HepG2 (cell line): ENCODE results near the gene USP7. TPM values are rescaled to one million over a fixed set of nuclear protein-coding genes. Genes with fewer than 3 reads are reported as not detected.

Experiments
- ATAC-seq: fragments of 200-7000 bp; cut with Tn5 transposase; 3 replicates; pipeline ENCODE4 v1.9.1; 2020; ENCODE audit warnings: mild to moderate bottlenecking, moderate library complexity
- BruUV-seq: library from RNA; stranded (reverse); fragments of 400-500 nt; replicated peaks from 2 replicates; lab custom pipeline; 2021; lab: Mats Ljungman, UMichigan
- CTCF ChIA-PET: fragments of 300-600 bp; formaldehyde crosslinking; extraction: SDS; loops from one replicate; lab custom pipeline; 2021; ENCODE audit warnings: low total read pairs, inconsistent platforms, low intra/inter-chr PET ratio; lab: Yijun Ruan, JAX
- POLR2A ChIA-PET: fragments of 350-600 bp; sonication (Branson Sonifier 250); formaldehyde crosslinking; loops from one replicate; lab custom pipeline; 2020; ENCODE audit warnings: antibody characterized with exemption, inconsistent platforms; lab: Yijun Ruan, JAX
- DNase-seq: peaks from one replicate; pipeline ENCODE4 v3.0.0-alpha.2; 2015; ENCODE audit warnings: low spot score
- FAIRE-seq: peaks from 3 replicates; lab custom pipeline; 2011; peaks lifted over from hg19 to GRCh38; lab: Jason Lieb, UNC
- H2AFZ ChIP-seq: one replicate; pipeline ENCODE4 v1.6.1; 2011; ENCODE audit warnings: low read length, inconsistent platforms
- H3K27ac ChIP-seq: fragments of 300-600 bp; 3 replicates; pipeline ENCODE4 v1.8.0; 2011; ENCODE audit warnings: mixed run types, mild to moderate bottlenecking, mixed read lengths, low read length, inconsistent platforms; ENCODE audit not compliant: insufficient read depth; ENCODE audit errors: extremely low read length
- H3K27me3 ChIP-seq, 2 experiments: fragments of 200-600 bp in 1 of 2; 2 replicates in 1 of 2; 3 replicates in 1 of 2; pipeline versions ENCODE4 v1.6.0 to v1.8.0; 2011; ENCODE audit warnings: low read length in 2 of 2, mild to moderate bottlenecking in 2 of 2, moderate library complexity in 2 of 2, inconsistent platforms in 1 of 2; ENCODE audit not compliant: insufficient read depth in 2 of 2, control insufficient read depth in 1 of 2
- H3K36me3 ChIP-seq, 2 experiments: fragments of 200-600 bp in 1 of 2; replicated peaks in 1 of 2; 2 replicates in 1 of 2; 3 replicates in 1 of 2; pipeline versions ENCODE4 v1.5.1 to v1.8.0; 2011; ENCODE audit warnings: low read length in 2 of 2, inconsistent platforms in 1 of 2; ENCODE audit not compliant: insufficient read depth in 2 of 2, control insufficient read depth in 1 of 2
- H3K4me1 ChIP-seq: 2 replicates; pipeline ENCODE4 v1.5.1; 2012; ENCODE audit warnings: low read length, inconsistent platforms; ENCODE audit not compliant: insufficient read depth
- H3K4me2 ChIP-seq: 2 replicates; pipeline ENCODE4 v1.6.0; 2011; ENCODE audit warnings: low read depth, low read length, inconsistent platforms
- H3K4me3 ChIP-seq, 3 experiments: fragments of 200-600 bp in 1 of 3; sonication (generic), shearing (Covaris generic) in 1 of 3; replicated peaks in 1 of 3; 2 replicates each; pipeline ENCODE4 v1.5.1; 2011 to 2016; ENCODE audit warnings: low read length in 3 of 3, inconsistent platforms in 2 of 3, low read depth in 2 of 3, mild to moderate bottlenecking in 2 of 3, control low read depth in 1 of 3, mixed read lengths in 1 of 3; ENCODE audit not compliant: insufficient read depth in 1 of 3
- H3K79me2 ChIP-seq: one replicate; pipeline ENCODE4 v1.6.1; 2011; ENCODE audit warnings: low read length, inconsistent platforms; ENCODE audit not compliant: insufficient read depth
- H3K9ac ChIP-seq: 2 replicates; pipeline ENCODE4 v1.6.0; 2011; ENCODE audit warnings: mild to moderate bottlenecking, low read depth, low read length, inconsistent platforms; ENCODE audit not compliant: insufficient read depth
- H3K9me3 ChIP-seq: 2 replicates; pipeline ENCODE4 v1.5.1; 2012; ENCODE audit warnings: mild to moderate bottlenecking, low read length
- H4K20me1 ChIP-seq: 2 replicates; pipeline ENCODE4 v1.6.0; 2011; ENCODE audit warnings: inconsistent platforms, mild to moderate bottlenecking, low read length, moderate library complexity; ENCODE audit not compliant: insufficient read depth
- GLMP ChIP-seq: sonication (generic); formaldehyde crosslinking; IDR thresholded peaks from 2 replicates; pipeline ENCODE4 v1.9.0; 2021; ENCODE audit warnings: missing genetic modification reagents, mild to moderate bottlenecking, borderline replicate concordance
- HOXA3 ChIP-seq: sonication (generic); formaldehyde crosslinking; IDR thresholded peaks from 2 replicates; pipeline ENCODE4 v1.5.0; 2020; ENCODE audit warnings: missing genetic modification reagents
- IRX3 ChIP-seq: sonication (generic); formaldehyde crosslinking; IDR thresholded peaks from 2 replicates; pipeline ENCODE4 v1.8.1; 2023; ENCODE audit warnings: mild to moderate bottlenecking, low read depth, missing genetic modification reagents, borderline replicate concordance
- NFAT5 ChIP-seq: sonication (generic); formaldehyde crosslinking; IDR thresholded peaks from 2 replicates; pipeline ENCODE4 v1.4.0; 2020; ENCODE audit warnings: missing genetic modification reagents
- NFYB ChIP-seq: sonication (generic); formaldehyde crosslinking; IDR thresholded peaks from 2 replicates; pipeline ENCODE4 v1.4.0; 2020; ENCODE audit warnings: missing genetic modification reagents
- PHF8 ChIP-seq: sonication (generic); formaldehyde crosslinking; IDR thresholded peaks from 2 replicates; pipeline ENCODE4 v1.5.0; 2020; ENCODE audit warnings: missing genetic modification reagents
- POLR2A ChIP-seq, 2 experiments: IDR thresholded peaks; 2 replicates each; pipeline ENCODE4 v1.6.1; 2011; ENCODE audit warnings: low read depth in 2 of 2, low read length in 2 of 2, mild to moderate bottlenecking in 1 of 2, moderate library complexity in 1 of 2; ENCODE audit not compliant: insufficient read depth in 1 of 2
- RBM22 ChIP-seq: fragments of 200-400 bp; formaldehyde crosslinking; optimal IDR thresholded peaks from 2 replicates; pipeline ENCODE3; 2017; ENCODE audit warnings: mild to moderate bottlenecking, low read length, moderate library complexity
- SNAI1 ChIP-seq: sonication (generic); formaldehyde crosslinking; IDR thresholded peaks from 2 replicates; pipeline ENCODE4 v1.5.0; 2020; ENCODE audit warnings: mild to moderate bottlenecking, missing genetic modification reagents, borderline replicate concordance
- ZBTB38 ChIP-seq: sonication (generic); formaldehyde crosslinking; IDR thresholded peaks from 2 replicates; pipeline ENCODE4 v1.5.1; 2020; ENCODE audit warnings: mild to moderate bottlenecking, missing genetic modification reagents
- ZNF484 ChIP-seq: sonication (generic); formaldehyde crosslinking; IDR thresholded peaks from 2 replicates; pipeline ENCODE4 v1.5.1; 2020; ENCODE audit warnings: mild to moderate bottlenecking, low read depth, missing genetic modification reagents, borderline replicate concordance
- ZNF770 ChIP-seq: sonication (generic); formaldehyde crosslinking; IDR thresholded peaks from 2 replicates; pipeline ENCODE4 v1.5.0; 2020; ENCODE audit warnings: mild to moderate bottlenecking, missing genetic modification reagents
- ZNF782 ChIP-seq: sonication (generic); formaldehyde crosslinking; IDR thresholded peaks from 2 replicates; pipeline ENCODE4 v1.4.0; 2020; ENCODE audit warnings: missing genetic modification reagents, mild to moderate bottlenecking, borderline replicate concordance
- ZNF883 ChIP-seq: sonication (generic); formaldehyde crosslinking; IDR thresholded peaks from 2 replicates; pipeline ENCODE4 v1.5.1; 2020; ENCODE audit warnings: mild to moderate bottlenecking, missing genetic modification reagents; ENCODE audit errors: not compliant biosample characterization
- ZNF891 ChIP-seq: sonication (generic); formaldehyde crosslinking; IDR thresholded peaks from 2 replicates; pipeline ENCODE4 v1.5.0; 2020; ENCODE audit warnings: mild to moderate bottlenecking, missing genetic modification reagents
- WGBS: methylation state at CpG from one replicate; pipeline ENCODE4 v1.1.6; 2017; ENCODE audit warnings: low lambda C conversion rate; 5-methylcytosine and 5-hydroxymethylcytosine counted together
- in situ Hi-C: cut with HindIII; loops from 2 replicates; pipeline ENCODE4 v1.10.0; 2017; ENCODE audit warnings: low pct_unique_long_range_greater_than_20kb; ENCODE audit not compliant: extremely low pct_ligation_motif_present
- intact Hi-C: fragments of 100-400 bp; cut with micrococcal nuclease; formaldehyde crosslinking; loops from one replicate; pipeline ENCODE4 v1.10.0; 2022; ENCODE audit not compliant: unreplicated experiment
- polyA plus RNA-seq, 8 experiments: library from polyadenylated mRNA; depleted of rRNA in 3 of 8; stranded (reverse) in 7 of 8; unstranded in 1 of 8; fragments of >200 nt; fragmentation: Illumina TruSeq in 4 of 8; extraction: Trizol in 4 of 8; gene quantifications; 2 replicates each; pipeline versions ENCODE4 v1.2.1 to v1.2.3, GENCODE V29; 2011 to 2016; ENCODE audit warnings: low read depth in 4 of 8, missing spikeins in 1 of 8, mixed read lengths in 1 of 8; ENCODE audit not compliant: insufficient read depth in 1 of 8
- total RNA-seq, 5 experiments: library from RNA; depleted of rRNA; stranded (reverse); fragments of >200 nt; fragmentation: Illumina TruSeq; extraction: Trizol; gene quantifications; 2 replicates each; pipeline ENCODE4 v1.2.3, GENCODE V29; 2016; ENCODE audit warnings: low read depth in 1 of 5

The USP7 gene
- total and polyA plus RNA-seq, 2 of the 13 experiments (the other 11 are each of a cell fraction or from before 2014, with no cell fraction given): 52.5 to 173 TPM

- TF ChIP-seq ZNF770 (CRISPR knock-in tag) (peak; percentile 94), ZNF891 (CRISPR knock-in tag) (peak; percentile 15; the same call in 1 of the 2 replicates), NFYB (CRISPR knock-in tag) (no peak), PHF8 (CRISPR knock-in tag) (0 out of 2 replicates have a peak, but pooled peaks have one; percentile 22), IRX3 (CRISPR knock-in tag) (no peak)
Measured at GRCh38 chr16:8948069-8948593, 15.6 kb downstream of the USP7 start (continued).

- H3K79me2 ChIP-seq: peaks cover 100% of the 10 kb centered on the region
- ATAC-seq: no peak
- H2AFZ ChIP-seq: no peak overlapping the region
- 87% methylated on average over 6 of the region's 6 CpGs for WGBS
- H3K36me3 ChIP-seq: peaks cover 2% of the 10 kb centered on the region in 2 experiments; a peak in 1 of 5 replicates
- in situ Hi-C loops (no loop called here), intact Hi-C loops (no loop called here)
- H3K9ac ChIP-seq: no peak overlapping the region
- CTCF ChIA-PET: no interaction called here
- no peaks in the 10 kb centered on the region for H3K27me3 ChIP-seq
- H3K27ac ChIP-seq: no peak overlapping the region
- no TSS peak for BruUV-seq
- peaks cover 97% of the 10 kb centered on the region for H3K4me1 ChIP-seq
- POLR2A ChIA-PET: no interaction called here
- H3K4me3 ChIP-seq: no peak overlapping the region
- DNase-seq: no peak
- no peaks in the 10 kb centered on the region for H3K9me3 ChIP-seq
- no peak for FAIRE-seq
- no peak overlapping the region for H3K4me2 ChIP-seq
- peaks cover 100% of the 10 kb centered on the region for H4K20me1 ChIP-seq
- TF ChIP-seq ZBTB38 (peak; percentile 27; the same call in 1 of the 2 replicates), POLR2A (IDR thresholded peaks at IDR 0.05; ENCODE audit: insufficient read depth in 1 of 2, low read depth in 2 of 2, low read length in 2 of 2) (peak in 1 of 2 experiments; percentile 23; a peak in 1 of 4 replicates), SNAI1 (peak; percentile 34; the same call in 1 of the 2 replicates), ZNF782 (CRISPR knock-in tag) (no peak), NFAT5 (CRISPR knock-in tag) (no peak), RBM22 (peak; percentile 89), ZNF484 (no peak), HOXA3 (CRISPR knock-in tag) (no peak), ZNF883 (CRISPR knock-in tag) (no peak), GLMP (CRISPR knock-in tag) (no peak)
Measured at GRCh38 chr16:8946544-8946943, 17.2 kb downstream of the USP7 start.
